Activated T-helper 1 cell treated with anti-CD3 and anti-CD28 coated beads, Interleukin-2, amount 50 U/mL, for 16 hours (primary cell): ENCODE data around the gene MYCN.

ENCODE experiments used
- DNase-seq, 2 donors: peaks; one replicate each; pipeline ENCODE4 v3.0.0-alpha.2; 2020; ENCODE audit warnings: low read depth in 1 of 2, low spot score in 1 of 2

Gene MYCN

GRCh38 chr2:15930589-15931318 is 9.6 kb upstream of the MYCN start:
- no peak for DNase-seq

- DNase-seq = no peak
These were observed 8.9 kb upstream of the MYCN start for GRCh38 chr2:15931319-15931890.

- no peak for DNase-seq
These were observed 8.4 kb upstream of the MYCN start for GRCh38 chr2:15931950-15932349.

GRCh38 chr2:15932394-15933183 is 7.8 kb upstream of the MYCN start:
- DNase-seq = no peak

GRCh38 chr2:15933184-15933845 is 7.0 kb upstream of the MYCN start:
- no peak for DNase-seq

- DNase-seq = no peak
These were observed 5.9 kb upstream of the MYCN start for GRCh38 chr2:15934291-15934945.

- DNase-seq = no peak
These were observed 5.2 kb upstream of the MYCN start for GRCh38 chr2:15935189-15935588.

GRCh38 chr2:15935675-15936074 is 4.7 kb upstream of the MYCN start:
- DNase-seq = no peak

- DNase-seq = no peak
These were observed 3.9 kb upstream of the MYCN start for GRCh38 chr2:15936277-15937104.

GRCh38 chr2:15937105-15937881 is 3.1 kb upstream of the MYCN start:
- DNase-seq = no peak

- DNase-seq = no peak
These were observed 2.2 kb upstream of the MYCN start for GRCh38 chr2:15937882-15938802.

- no peak for DNase-seq
These were observed 1.4 kb upstream of the MYCN start for GRCh38 chr2:15938803-15939555.

- no peak for DNase-seq
These were observed 845 bp upstream of the MYCN start for GRCh38 chr2:15939556-15939853.

- no peak for DNase-seq
These were observed 521 bp downstream of the MYCN start for GRCh38 chr2:15940661-15941480.

- no peak for DNase-seq
These were observed 1.1 kb downstream of the MYCN start for GRCh38 chr2:15941481-15941850.

GRCh38 chr2:15941871-15942710 is 1.7 kb downstream of the MYCN start:
- DNase-seq = no peak
